Hair follicular keratinocyte (primary cell): ENCODE results near the gene KRTAP10-7. TPM values are rescaled to one million over a fixed set of nuclear protein-coding genes. Genes with fewer than 3 reads are reported as not detected.

Source experiments
- total RNA-seq: library from RNA; depleted of rRNA; stranded (reverse); fragments of >200 nt; gene quantifications from 2 replicates; pipeline ENCODE4 v1.2.3, GENCODE V29; 2015

Gene KRTAP10-7
- total RNA-seq = not detected in 2 replicates

DNA sequence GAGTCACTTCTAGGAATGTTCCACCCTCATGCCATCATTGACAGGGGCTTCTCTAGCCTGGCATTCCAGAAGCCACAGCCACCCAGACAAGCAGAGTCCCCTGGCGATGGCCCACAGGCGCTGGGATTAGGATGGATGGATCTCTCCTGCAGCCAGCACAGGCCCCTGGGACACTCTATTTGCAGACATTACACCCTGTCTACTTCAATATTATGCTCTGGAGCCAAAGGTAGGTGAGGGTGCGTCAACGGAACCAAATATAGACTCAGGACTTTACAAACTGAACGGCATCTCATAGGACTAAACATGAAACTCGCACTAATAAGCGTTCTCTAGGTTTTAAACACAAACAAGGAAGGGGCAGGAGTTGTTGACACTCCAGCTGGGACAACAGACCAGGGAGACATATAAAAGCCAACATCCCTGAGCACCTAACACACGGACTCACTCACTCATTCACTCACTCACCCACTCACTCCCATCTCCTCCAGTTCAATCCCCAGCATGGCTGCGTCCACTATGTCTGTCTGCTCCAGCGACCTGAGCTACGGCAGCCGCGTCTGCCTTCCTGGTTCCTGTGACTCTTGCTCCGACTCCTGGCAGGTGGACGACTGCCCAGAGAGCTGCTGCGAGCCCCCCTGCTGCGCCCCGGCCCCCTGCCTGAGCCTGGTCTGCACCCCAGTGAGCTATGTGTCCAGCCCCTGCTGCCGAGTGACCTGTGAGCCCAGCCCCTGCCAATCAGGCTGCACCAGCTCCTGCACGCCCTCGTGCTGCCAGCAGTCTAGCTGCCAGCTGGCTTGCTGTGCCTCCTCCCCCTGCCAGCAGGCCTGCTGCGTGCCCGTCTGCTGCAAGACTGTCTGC, at the start of gene KRTAP10-7:
TSS of gene KRTAP10-7 (plus strand) at position 480 of the 861 bp plus-strand sequence. CDS start at position 505, 25 bp downstream.

GRCh38 chr21:44551340-44551961, 48.9 kb upstream of the KRTAP10-7 start, which contains the start of gene KRTAP10-2:
KRTAP10-2 (minus strand) TSS chr21:44551505; CDS start chr21:44551458, 47 bp downstream.

DNA sequence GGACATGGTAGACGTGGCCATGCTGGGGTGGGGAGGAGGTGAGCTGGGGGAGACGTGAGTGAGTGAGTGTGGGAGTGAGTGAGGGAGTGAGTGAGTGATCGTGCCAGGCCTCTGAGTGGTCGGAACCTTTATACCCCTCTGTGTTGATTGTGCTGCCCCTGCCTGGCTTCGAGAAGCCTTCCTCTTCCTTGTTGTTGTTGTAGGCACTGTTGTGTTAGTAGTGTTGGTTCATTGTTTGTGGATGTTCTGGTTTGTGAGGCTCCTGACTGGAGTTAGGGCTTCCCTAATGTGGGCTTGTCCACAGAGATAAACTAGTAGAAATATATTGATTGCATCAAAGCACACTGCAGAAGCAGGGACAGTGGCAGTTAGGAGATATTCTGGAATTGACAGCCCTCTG, 41.7 kb upstream of the KRTAP10-7 start, which contains the start of gene KRTAP10-3:
TSS of gene KRTAP10-3 (minus strand) at position 101 of the 400 bp plus-strand sequence. CDS start at position 21, 80 bp downstream.

GRCh38 chr21:44573630-44574456, 26.6 kb upstream of the KRTAP10-7 start, which contains the start of gene KRTAP10-4:
KRTAP10-4 (plus strand) TSS chr21:44573729; CDS start chr21:44573759, 30 bp downstream.

GRCh38 chr21:44580231-44580821, 20.1 kb upstream of the KRTAP10-7 start, which contains the start of gene KRTAP10-5:
KRTAP10-5 (minus strand) TSS chr21:44580604; CDS start chr21:44580578, 26 bp downstream.

DNA sequence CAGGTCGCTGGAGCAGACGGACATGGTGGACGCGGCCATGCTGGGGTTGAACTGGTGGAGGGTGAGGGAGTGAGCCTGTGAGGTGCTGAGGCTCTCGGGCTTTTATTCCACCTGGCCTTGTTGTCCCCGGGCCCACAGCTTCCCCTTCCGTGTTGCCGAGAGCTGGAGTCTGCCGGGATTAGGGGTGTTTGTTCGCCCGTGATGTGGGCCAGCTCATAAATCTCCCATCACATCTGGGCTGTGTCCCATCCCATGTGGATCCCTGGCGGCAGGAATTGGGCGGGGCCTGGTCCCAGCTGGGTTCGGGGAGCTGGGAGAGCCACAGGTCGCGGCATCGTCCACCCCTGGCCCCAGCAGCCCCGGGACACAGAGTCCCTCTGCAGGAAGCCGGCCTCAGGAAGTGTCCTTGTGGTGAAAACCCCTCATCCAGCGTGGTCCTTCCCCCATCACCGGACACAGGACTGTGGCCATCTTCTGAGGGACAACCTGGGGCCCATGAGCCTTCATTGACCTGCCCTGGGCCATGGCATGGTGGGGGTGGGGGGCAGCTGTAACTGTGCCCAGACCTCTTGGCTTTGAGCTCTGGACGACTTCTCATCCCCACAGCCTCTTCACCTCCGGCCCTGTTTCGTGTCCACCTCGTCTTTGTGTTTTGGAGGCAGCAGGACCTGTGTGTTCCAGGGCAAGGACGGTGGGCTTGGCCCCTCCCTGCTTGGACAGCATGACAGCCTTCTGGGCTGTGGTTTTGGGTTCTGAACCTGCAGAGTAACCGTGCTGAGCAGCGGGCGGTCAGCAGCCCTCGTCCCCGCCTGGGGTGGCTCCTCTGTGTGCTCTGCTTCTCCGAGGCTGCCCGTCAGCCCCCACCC, 7.7 kb upstream of the KRTAP10-7 start, which contains the start of gene KRTAP10-6:
TSS of gene KRTAP10-6 (minus strand) at position 60 of the 866 bp plus-strand sequence. CDS start at position 39, 21 bp downstream.

GRCh38 chr21:44612029-44612486, 11.7 kb downstream of the KRTAP10-7 start, which contains the start of gene KRTAP10-8:
KRTAP10-8 (plus strand) TSS chr21:44612079; CDS start chr21:44612101, 22 bp downstream.

DNA sequence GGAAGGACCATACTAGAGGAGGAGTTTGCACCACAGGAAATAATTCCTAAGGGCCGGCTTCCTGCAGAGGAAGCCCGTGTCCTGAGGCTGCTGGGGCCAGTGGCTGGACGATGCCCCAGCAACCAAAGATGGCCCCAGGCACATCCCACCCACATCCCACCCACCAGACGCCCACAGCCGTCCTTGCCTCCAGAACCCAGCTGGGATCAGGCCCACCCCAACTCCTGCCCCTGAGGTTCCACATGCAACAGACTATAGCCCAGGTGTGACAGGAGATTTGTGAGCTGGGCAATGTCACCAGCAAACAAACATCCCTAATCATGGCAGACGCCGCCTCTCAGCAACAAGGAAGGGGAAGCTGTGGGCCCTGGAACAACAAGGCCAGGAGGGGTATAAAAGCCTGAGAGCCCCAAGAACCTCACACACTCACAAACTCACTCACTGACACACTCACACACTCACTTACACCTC, 26.3 kb downstream of the KRTAP10-7 start, which contains the start of gene KRTAP10-9:
TSS of gene KRTAP10-9 (plus strand) at position 421 of the 471 bp plus-strand sequence. CDS start 79 bp downstream, outside the sequence.

DNA sequence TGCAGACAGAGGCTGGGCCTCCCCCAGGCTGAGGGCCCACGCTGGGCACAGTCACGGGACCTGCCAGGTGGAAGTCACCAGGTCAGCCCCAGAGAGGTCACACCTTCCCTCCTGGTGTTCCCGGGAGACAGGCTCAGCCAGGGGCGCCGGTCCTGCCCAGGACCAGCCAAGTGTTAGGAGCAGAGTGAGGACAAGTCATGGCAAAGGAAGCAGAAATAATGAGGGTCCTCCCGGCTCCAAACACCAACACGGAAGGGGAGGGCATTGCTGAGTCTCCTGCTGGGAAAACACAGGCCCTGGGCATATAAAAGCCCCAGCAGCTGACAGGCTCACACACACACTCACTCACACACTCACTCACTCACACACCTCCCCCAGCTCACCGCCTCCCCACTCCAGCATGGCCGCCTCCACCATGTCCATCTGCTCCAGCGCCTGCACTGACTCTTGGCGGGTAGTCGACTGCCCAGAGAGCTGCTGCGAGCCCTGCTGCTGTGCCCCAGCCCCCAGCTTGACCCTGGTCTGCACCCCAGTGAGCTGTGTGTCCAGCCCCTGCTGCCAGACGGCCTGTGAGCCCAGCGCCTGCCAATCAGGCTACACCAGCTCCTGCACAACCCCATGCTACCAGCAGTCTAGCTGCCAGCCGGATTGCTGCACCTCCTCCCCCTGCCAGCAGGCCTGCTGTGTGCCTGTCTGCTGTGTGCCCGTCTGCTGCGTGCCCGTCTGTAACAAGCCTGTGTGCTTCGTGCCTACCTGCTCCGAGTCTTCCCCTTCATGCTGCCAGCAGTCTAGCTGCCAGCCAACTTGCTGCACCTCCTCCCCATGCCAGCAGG, 36.8 kb downstream of the KRTAP10-7 start, which contains the start of gene KRTAP10-10:
TSS of gene KRTAP10-10 (plus strand) at position 339 of the 833 bp plus-strand sequence. CDS start at position 401, 62 bp downstream.

DNA sequence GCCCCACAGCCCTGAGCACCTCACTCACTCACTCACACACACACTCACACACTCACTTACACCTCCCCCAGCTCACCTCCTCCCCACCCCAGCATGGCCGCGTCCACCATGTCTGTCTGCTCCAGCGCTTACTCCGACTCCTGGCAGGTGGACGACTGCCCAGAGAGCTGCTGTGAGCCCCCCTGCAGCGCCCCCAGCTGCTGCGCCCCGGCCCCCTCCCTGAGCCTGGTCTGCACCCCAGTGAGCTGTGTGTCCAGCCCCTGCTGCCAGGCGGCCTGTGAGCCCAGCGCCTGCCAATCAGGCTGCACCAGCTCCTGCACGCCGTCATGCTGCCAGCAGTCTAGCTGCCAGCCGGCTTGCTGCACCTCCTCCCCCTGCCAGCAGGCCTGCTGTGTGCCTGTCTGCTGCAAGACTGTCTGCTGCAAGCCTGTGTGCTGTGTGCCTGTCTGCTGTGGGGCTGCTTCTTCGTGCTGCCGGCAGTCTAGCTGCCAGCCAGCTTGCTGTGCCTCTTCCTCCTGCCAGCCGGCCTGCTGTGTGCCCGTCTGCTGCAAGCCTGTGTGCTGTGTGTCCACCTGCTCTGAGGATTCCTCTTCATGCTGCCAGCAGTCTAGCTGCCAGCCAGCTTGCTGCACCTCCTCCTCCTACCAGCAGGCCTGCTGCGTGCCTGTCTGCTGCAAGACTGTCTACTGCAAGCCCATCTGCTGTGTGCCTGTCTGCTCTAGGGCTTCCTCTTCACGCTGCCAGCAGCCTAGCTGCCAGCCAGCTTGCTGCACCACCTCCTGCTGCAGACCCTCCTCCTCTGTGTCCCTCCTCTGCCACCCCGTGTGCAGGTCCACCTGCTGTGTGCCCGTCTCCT, 46.2 kb downstream of the KRTAP10-7 start, which contains the start of gene KRTAP10-11:
TSS of gene KRTAP10-11 (plus strand) at position 49 of the 856 bp plus-strand sequence. CDS start at position 94, 45 bp downstream.

Other genes with a start within 250 kb of the KRTAP10-7 start
- 0.46 TPM in 1 of 2 replicates, not detected in the other for gene TRPM2, start 247.0 kb upstream of the KRTAP10-7 start, total RNA-seq
- 1.9 and 3.3 TPM in 2 replicates for gene LRRC3, start 145.1 kb upstream of the KRTAP10-7 start, total RNA-seq
- gene KRTAP10-1, start 60.4 kb upstream of the KRTAP10-7 start, total RNA-seq = not detected in 2 replicates
- gene KRTAP10-2, start 49.1 kb upstream of the KRTAP10-7 start, total RNA-seq = not detected in 2 replicates
- not detected in 2 replicates for gene KRTAP10-3, start 41.8 kb upstream of the KRTAP10-7 start, total RNA-seq
- not detected in 2 replicates for gene KRTAP10-4, start 26.9 kb upstream of the KRTAP10-7 start, total RNA-seq
- not detected in 2 replicates for gene KRTAP10-5, start 20.0 kb upstream of the KRTAP10-7 start, total RNA-seq
- gene KRTAP10-6, start 8.1 kb upstream of the KRTAP10-7 start, total RNA-seq = not detected in 2 replicates
- gene KRTAP10-8, start 11.5 kb downstream of the KRTAP10-7 start, total RNA-seq = not detected in 2 replicates
- gene KRTAP10-9, start 26.5 kb downstream of the KRTAP10-7 start, total RNA-seq = not detected in 2 replicates
- gene KRTAP10-10, start 36.8 kb downstream of the KRTAP10-7 start, total RNA-seq = not detected in 2 replicates
- not detected in 2 replicates for gene KRTAP10-11, start 45.8 kb downstream of the KRTAP10-7 start, total RNA-seq
- not detected in 2 replicates for gene KRTAP12-4, start 54.1 kb downstream of the KRTAP10-7 start, total RNA-seq
- not detected in 2 replicates for gene KRTAP12-3, start 57.3 kb downstream of the KRTAP10-7 start, total RNA-seq
- gene KRTAP12-2, start 66.3 kb downstream of the KRTAP10-7 start, total RNA-seq = not detected in 2 replicates
- not detected in 2 replicates for gene KRTAP12-1, start 81.6 kb downstream of the KRTAP10-7 start, total RNA-seq
- gene KRTAP10-12, start 96.6 kb downstream of the KRTAP10-7 start, total RNA-seq = not detected in 2 replicates
- not detected in 2 replicates for gene TSPEAR, start 111.0 kb downstream of the KRTAP10-7 start, total RNA-seq
- gene UBE2G2, start 201.2 kb downstream of the KRTAP10-7 start, total RNA-seq = 41.7 and 46.1 TPM in 2 replicates
- gene SUMO3, start 217.5 kb downstream of the KRTAP10-7 start, total RNA-seq = 82.6 and 98.3 TPM in 2 replicates